HFF-Myc (cell line): ENCODE data around the gene JMJD8.

Experiments used
- DNase-seq: peaks from one replicate; pipeline ENCODE4 v3.0.0-alpha.2; 2011; ENCODE audit warnings: low read depth; ENCODE audit errors: extremely low read depth
- H3K4me3 ChIP-seq: replicated peaks from 2 replicates; pipeline ENCODE4 v1.5.1; 2011; ENCODE audit warnings: low read depth, mild to moderate bottlenecking, control low read depth, low read length
- TF ChIP-seq, protein P1 (sequence below): IDR thresholded peaks from 2 replicates; pipeline ENCODE4 v1.5.1; 2012; ENCODE audit warnings: mild to moderate bottlenecking, low read depth, low read length, control low read depth; ENCODE audit errors: missing control alignments

JMJD8 gene

DNA sequence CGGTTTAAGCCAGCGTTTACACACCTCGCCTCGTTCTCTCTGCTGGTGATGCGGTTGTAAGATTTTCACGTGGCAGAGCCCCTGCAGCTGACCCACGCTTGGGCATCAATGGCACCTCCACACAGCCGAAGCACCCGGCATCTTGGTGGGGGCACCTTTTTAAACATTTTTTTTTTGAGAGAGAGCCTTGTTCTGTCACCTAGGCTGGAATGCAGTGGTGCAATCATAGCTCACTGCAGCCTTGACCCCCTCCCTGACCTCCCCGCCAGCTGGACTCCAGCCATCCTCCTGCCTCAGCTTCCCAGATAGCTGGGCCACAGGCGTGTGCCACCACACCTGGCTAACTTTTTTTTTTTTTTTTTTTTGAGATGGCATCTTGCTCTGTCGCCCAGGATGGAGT, 30.1 kb downstream of the JMJD8 start:
- DNase-seq: no peak
- no peak overlapping the region for H3K4me3 ChIP-seq
- TF ChIP-seq, protein P1, sequence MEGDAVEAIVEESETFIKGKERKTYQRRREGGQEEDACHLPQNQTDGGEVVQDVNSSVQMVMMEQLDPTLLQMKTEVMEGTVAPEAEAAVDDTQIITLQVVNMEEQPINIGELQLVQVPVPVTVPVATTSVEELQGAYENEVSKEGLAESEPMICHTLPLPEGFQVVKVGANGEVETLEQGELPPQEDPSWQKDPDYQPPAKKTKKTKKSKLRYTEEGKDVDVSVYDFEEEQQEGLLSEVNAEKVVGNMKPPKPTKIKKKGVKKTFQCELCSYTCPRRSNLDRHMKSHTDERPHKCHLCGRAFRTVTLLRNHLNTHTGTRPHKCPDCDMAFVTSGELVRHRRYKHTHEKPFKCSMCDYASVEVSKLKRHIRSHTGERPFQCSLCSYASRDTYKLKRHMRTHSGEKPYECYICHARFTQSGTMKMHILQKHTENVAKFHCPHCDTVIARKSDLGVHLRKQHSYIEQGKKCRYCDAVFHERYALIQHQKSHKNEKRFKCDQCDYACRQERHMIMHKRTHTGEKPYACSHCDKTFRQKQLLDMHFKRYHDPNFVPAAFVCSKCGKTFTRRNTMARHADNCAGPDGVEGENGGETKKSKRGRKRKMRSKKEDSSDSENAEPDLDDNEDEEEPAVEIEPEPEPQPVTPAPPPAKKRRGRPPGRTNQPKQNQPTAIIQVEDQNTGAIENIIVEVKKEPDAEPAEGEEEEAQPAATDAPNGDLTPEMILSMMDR: no peak

DNA sequence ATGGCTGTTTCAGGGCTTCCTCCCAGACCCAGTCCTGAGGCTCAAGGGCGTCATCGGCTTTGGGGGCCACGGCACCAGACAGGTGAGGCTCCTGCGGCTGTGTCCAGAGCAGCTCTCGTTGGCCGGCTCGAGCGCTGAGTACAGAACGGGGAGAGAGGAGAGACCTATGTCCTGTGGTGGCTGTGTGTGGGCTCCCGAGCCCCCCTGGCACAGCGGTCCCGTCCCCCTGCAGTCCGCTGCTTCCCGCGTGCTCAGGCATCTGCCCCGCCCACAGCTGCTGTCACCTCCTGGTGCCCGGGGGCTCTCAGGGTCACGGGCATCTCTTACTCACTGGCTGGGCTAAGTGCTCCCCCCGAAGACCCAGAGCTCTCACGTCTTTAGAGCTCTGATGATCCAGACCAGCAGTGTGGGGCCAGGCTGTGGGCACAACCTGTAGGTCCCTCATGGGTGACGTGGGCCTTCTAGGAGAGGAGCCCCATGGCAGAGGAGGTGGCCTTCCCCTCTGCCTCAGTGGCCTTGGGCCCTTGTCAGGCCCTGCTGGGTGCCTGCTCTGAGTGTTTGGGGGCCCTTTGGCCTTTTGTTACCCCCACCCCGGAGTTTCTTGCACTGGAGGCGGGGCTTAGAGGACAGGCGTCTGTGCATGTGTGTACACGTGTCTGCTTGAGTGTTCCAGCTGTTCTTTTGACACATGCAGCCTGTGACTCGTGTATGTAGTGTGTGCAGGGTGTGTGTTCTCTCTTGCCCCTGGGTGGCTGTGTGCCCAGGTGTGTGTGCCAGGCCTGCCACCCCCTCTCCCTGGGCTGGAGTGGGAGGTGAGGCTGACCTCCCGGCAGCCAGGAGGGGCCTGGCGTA, 31.5 kb downstream of the JMJD8 start:
- TF ChIP-seq, protein P1: no peak
- no peak overlapping the region for H3K4me3 ChIP-seq
- DNase-seq: no peak

DNA sequence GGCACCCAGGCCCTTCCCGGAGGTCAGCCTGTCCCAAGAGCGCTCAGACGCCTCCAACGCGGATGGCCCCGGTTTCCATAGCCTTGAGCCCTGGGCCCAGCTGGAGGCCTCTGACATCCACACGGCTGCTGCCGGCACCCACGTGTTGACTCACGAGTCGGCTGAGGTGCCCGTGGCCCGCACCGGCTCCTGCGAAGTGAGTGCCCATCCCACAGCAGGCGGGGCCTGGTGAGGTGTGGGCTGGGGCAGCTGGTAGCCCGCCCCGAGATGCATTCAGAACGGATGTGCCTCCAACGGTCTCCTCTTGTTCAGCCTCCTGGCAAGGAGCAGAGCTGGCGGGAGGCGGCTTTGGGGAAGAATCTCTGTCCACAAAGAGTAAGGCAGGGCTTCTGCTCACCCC, 32.3 kb downstream of the JMJD8 start:
- TF ChIP-seq, protein P1: no peak
- H3K4me3 ChIP-seq: no peak overlapping the region
- DNase-seq: no peak

DNA sequence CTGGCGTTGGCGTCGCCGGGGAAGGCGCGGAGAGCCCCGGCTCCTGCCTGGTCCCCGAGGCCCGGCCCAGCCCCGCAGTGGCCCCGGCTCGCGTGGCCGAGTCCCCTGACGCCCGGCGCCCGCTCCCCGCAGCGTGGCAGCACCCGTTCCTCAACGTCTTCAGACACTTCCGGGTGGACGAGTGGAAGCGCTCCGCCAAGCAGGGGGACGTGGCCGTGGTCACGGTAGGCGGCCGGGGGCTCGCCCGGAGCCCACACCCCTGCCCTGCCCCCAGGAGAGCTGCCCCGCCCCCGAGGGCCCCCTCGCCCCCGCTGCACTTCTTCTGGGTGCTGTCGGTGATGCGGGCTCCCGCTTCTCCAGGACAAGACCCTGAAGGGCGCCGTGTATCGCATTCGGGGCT, 34.5 kb downstream of the JMJD8 start:
- TF ChIP-seq, protein P1: no peak
- peak overlapping the region; percentile 60 for H3K4me3 ChIP-seq
- DNase-seq: no peak

DNA sequence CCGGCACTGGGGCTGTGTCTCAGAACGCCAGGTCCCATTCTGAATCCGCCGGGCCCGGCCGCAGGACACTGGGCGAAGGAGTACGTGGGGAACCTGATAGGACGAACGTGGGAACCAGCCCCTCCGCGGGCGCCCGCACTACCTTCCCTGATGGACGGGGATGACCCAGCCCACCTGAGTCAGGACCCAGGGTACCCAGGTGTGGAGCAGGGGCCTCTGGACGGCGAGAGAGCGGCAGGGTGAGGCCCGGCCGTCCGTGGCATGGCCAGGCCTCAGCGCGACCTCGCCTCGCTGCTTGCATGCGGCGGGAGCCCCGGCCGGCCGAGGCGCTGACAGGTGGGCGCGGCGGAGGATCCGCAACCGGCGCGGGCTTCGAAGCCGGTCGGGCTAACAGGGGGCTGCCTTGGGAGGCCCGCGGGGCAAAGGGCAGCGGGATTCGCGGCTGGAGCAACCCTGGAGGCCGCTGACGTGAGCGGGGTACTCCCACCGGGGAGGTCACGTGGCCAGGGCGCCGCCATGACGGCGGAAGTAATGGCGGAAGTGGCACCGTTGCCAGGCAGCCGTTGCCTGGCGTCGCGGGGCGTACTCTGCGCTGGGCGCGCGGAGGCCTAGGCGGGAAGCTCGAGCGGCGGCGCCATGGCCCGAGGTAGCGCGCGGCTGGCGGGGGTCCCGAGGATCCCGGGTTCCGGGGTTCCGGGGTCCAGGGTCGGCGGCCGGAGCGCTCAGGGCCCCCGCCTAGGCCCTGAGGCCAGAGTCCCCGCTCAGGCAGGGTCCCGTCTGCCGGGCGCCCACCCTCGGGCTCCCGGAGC, 35.1 kb downstream of the JMJD8 start, which contains the start of gene WDR90:
Gene WDR90, plus strand, starts transcription at position 585 of the 809 bp plus-strand sequence. Its CDS starts 52 bp downstream, at position 637.
- H3K4me3 ChIP-seq: peak within 1 kb of the TSS; percentile 60
- peak; percentile 68 for DNase-seq
- TF ChIP-seq, protein P1: no peak

DNA sequence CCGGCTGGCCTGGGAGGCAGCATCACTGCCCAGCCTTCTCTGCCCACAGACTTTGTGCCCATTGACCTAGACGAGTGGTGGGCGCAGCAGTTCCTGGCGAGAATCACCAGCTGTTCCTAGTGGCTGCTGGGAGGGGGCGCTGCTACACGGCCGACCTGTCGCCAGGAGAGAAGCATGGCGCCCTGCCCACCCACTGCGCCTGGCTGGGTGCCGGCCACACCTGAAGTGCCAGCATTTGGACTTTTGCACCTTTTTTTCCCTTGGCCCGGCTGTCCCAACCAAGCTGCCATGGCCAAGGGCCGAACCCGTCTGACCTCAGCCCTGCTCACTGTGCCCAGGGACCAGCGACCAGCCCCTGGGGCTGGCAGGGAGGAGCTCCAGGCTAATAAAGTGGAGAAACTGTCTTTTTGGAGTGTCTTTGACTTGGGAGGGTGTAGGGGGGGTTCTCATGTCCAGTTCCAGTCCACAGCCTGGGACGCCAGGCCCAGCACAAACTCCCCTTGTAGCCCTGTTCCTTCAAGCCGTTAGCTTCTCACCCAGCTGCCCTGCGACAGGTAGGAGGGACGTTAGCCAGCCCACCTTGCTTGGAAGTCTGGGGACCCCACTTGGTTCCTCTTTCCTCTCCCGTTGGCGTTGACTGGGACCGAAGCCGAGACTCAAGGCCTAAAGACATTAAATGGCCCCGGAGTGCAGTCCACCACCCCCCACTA, 35.9 kb downstream of the JMJD8 start:
- H3K4me3 ChIP-seq: peak overlapping the region; percentile 60
- DNase-seq: no peak
- TF ChIP-seq, protein P1: peak; percentile 49
